ENCODE results near the gene SMIM44.
"Not testable (repeated sequence)": the region's sequence is repeated elsewhere in the genome, so short reads cannot be mapped to it uniquely, and the experiment has no call there.

SMIM44 gene

DNA sequence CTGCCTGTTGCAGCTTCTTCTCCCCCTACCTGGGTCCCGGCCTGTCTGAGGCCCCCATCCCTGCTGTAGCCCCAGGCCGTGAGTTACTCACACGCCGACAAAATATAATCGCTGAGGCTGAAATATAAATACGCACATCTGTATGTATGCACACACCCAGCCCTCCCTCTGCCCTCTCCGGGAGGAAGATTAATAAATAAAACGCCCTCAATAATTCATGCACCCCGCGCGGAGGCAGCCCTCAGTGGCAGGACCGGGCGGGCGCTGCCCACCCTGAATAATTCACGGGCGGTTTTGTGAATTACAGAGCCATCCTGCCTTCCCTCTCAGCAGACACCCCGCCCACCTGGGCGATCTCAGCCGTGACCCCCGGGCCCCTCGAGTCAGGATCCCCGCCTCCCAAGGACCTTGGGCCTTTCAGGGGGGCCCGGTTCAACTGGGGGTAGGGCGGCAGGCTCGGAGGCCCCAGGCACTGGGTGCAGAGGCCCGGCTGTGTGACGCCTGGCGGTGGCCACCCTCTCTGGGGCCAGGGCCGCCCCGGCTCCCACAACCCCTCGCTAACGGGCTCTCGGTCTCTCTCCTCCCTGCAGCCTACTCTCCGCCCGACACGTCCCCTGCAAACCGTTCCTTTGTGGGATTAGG is 27.2 kb downstream of the SMIM44 start:
- DNase-seq: no peak

DNA sequence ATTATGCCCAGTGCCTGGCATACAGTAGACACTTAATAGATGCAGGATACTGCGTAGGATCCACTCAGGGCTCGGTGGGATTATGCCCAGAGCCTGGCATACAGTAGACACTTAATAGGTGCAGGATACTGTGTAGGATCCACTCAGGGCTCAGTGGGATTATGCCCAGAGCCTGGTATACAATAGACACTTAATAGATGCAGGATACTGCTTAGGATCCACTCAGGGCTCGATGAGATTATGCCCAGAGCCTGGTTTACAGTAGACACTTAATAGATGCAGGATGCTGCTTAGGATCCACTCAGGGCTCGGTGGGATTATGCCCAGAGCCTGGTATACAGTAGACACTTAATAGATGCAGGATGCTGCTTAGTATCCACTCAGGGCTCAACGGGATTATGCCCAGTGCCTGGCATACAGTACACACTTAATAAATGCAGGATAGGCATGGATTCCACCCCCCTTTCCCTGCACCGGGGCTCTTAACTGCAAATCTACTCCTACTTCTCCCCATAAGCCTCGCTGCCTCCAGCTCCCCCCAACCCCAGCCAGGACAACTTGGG is 27.8 kb downstream of the SMIM44 start:
- DNase-seq: no peak

DNA sequence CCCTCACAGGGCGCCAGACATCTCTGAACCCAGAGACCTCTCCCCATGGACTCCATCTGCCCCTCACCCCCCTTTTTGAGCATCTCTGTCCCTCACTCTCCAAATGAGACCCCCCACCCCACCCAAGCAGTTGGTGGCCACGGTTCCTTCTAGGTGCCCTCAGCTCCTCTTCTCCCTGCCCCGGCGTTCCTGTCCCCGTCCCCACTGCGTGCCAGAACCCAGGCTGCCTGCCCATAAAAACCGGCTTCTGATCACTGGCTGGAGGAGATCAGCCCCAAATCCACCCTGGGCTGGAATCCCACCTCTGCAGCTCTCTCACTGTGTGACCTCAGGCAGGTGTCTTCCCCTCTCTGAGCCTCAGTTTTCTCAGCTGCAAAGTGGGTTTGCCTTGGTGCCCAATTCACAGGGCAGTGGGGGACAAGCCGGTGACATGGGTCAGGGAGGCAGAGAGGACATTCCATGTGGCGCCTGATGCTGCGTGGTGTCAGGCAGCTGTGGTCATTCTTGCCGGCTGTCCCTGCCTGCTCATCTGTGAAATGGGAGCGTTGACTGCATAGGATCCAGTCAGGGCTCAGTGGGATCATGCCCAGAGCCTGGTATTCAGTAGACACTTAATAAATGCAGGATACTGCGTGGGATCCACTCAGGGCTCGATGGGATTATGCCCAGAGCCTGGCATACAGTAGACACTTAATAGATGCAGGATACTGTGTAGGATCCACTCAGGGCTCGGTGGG is 28.4 kb downstream of the SMIM44 start:
- no peak for DNase-seq

GRCh38 chr19:3453840-3454239 is 29.4 kb downstream of the SMIM44 start:
- no peak for DNase-seq

DNA sequence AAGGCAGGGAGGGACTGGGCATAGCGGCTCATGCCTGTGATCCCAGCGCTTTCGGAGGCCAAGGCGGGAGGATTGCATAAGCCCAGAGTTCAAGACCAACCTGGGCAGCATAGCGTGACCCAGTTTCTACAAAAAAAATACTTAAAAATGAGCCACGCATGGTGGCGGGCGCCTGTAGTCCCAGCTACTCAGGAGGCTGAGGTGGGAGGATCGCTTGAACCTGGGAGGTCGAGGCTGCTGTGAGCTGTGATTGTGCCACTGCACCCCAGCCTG is 30.4 kb downstream of the SMIM44 start:
- DNase-seq: not testable (repeated sequence)

DNA sequence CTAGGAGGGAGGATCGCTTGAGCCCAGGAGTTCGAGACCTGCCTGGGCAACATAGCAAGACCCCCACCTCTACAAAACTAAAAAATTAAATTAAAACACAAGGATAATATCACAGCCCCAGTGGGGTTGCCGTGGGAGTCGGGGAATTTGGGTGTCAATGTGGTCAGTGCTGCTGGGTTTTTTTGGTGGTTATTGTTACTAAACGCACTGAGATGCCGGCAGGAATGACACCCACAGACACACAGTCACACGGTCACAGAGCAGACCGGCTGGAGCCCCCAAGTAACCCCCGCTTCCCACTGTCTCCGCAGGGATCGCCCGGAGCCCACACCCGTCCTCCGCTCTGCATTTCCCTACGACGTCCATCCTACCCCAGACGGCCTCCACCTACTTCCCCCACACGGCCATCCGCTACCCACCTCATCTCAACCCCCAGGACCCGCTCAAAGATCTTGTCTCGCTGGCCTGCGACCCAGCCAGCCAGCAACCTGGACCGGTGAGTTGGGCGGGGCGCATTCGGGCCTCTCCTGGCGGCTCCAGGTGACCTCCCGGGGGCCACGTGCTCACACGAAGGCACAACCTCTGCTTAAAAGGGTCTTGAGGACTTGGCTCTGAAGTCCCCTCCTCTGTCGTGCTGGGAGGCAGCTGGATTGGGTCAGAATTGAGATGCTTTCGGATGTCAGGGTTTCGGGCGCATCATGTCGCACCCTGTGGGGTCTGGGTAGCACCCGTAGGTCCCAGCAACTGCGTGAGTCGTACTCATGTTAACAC is 30.9 kb downstream of the SMIM44 start:
- DNase-seq: no peak

GRCh38 chr19:3451451-3451866 is 31.8 kb downstream of the SMIM44 start:
- DNase-seq: no peak

- no peak for DNase-seq
Measured at GRCh38 chr19:3450796-3451411, 32.3 kb downstream of the SMIM44 start.

- DNase-seq: no peak
Measured at GRCh38 chr19:3448616-3449334, 34.5 kb downstream of the SMIM44 start.

DNA sequence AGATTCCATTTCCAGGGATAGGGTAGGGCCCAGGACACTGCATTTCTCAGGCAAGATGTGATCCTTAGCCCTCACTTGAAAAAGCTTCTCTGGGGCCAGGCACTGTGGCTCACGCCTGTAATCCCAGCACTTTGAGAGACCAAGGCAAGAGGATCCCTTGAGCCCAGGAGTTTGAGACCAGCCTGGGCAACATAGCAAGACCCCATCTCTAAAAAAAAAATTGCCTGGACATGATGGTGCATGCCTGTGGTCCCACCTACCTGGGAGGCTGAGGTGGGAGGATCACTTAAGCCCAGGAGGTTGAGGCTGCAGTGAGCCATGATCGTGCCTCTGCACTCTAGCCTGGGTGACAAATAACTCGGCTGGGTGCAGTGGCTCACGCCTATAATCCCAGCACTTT is 36.6 kb downstream of the SMIM44 start:
- not testable (repeated sequence) for DNase-seq

- DNase-seq: no peak
Measured at GRCh38 chr19:3444695-3445234, 38.5 kb downstream of the SMIM44 start.

GRCh38 chr19:3443840-3444694 is 39.2 kb downstream of the SMIM44 start:
- no peak for DNase-seq

DNA sequence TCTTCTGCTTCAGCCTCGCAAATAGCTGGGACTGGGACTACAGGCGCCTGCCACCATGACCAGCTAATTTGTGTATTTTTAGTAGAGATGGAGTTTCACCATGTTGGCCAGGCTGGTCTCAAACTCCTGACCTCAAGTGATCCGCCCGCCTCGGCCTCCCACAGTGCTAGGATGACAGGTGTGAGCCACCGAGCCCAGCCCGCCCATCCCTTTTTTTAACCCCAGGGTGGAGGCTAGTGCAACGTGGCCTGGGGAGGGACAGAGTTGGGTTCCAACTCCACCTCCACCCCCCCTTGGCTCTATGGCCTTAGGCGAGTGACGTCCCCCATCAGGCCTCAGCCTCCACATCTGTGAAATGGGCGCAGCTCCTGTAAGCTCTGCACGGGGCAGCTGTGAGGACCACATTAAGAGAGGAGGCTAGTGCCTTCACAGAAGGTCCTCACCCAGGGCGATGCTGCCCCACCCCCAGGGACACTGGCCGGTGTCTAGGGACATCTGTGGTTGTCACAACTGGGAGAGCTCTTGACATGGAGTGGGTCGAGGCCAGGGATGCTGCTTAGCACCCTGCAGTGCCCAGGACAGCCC is 40.7 kb downstream of the SMIM44 start:
- DNase-seq: no peak

GRCh38 chr19:3441986-3442329 is 41.3 kb downstream of the SMIM44 start:
- DNase-seq: no peak

DNA sequence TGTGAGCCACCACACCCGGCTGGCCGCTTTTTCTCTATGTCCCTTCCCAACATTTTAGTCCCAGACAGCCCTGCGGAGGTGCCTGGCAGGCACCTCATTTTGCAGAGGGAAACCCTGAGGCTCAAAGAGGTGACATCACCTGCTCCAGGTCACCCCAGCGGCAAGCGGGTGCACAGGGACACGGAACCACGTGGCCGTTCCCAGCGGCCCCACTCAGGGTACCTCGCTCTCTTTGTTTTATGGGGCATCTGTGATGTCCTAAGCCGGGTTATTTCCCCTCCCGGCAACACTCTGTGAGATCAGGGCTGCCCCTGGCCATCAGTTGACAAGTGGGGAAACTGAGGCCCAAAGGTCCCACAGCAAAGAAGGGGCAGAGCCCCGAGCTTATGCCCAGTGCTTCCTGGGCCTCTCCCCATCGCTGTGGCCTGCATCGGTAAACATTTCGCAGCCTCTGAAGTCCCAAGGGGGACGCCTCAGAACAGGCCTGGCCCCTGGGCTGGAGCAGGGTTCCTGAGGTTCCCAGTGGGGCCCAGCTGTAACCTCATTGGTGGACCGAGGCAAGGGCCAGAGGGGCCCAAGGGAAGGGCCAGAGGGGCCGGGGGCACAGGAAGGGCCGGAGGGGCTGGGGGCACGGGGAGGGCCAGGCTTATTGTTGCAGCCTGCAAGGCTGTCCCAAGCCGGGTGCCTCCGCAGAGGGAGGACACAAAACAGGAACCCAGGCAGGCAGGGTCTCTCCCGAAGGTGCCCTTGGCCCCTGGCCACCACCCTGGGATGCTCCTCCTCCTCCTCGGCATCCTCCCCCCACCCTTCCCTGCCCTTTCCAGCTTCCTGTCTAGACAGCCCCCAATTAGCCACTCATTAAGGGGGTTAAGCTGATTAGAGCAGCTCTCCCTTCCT is 41.9 kb downstream of the SMIM44 start:
- DNase-seq: no peak

GRCh38 chr19:3440082-3440481 is 43.2 kb downstream of the SMIM44 start:
- DNase-seq: no peak

DNA sequence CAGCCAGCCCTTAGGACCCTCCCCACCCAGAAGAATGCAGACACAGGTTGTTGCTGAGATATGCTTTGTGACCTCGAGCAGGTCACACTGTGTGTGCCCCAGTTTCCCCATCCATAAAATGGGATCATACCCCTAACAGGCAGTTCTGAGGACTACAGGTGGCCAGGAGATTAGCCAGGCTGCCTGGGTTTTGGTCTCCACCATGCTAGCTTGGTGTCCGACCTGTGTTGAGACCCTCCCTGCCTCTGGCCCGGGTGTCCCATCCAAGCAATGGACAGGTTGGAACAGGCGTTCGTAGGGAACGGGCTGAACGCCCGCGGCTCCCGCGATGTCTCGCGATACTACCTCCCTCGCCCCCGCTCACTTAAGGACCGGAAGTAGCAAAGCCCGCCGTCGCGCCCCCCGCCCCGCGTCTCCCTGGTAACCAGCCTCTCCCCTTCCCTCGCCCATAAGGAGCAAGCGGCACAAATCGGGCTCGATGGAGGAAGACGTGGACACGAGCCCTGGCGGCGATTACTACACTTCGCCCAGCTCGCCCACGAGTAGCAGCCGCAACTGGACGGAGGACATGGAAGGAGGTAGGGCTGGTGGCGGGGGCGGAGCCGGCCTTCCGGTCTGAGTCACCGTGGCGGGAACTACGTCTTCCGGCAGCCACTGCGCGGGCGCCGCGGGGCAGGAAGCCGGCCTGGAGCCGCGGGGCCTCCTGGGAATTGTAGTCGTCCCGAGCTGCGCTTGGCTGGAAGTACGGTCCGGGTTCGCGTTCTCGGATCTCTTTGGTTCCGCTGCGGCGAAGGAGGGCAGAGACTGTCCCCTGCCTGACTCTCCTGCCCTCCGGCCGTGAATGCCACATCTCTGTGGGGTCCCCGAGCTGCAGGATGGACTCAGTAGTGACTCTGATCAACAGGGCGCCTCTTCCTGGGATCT is 48.3 kb downstream of the SMIM44 start:
- peak; percentile 39 for DNase-seq

DNA sequence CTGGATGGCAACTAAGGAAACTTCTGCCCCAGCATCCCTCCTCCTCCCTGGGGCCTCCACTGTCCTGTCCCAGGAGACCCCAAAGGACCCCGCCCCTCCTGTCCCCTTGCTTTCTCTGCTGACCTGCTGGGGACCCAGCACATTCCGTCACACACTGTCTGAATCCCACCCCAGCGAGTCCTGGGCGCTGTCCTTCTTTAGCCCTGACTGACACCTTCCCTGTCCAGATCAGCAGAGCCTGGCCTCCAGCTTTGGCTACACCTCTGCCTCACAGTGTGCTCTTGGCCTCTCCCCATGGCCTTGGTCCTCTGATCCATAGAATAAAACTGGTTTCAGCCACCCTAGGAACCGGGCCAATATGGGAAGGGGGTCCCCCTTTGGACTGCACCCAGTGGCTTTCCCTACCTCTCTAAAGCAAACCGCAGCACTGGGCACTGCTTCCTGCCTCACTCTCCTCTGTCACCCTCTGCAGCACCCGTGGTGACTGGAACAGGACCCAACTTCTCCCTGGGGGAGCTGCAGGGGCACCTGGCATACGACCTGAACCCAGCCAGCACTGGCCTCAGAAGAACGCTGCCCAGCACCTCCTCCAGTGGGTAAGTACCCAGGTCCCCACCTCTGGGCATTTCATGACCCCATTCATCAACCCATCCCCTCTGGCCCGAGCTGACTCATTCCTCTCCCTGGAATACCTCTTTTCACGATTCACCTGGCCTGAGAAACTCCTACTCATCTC is 49.3 kb downstream of the SMIM44 start:
- DNase-seq: no peak
